ENCODE data around the gene ZCCHC4. TPM values are rescaled to one million over a fixed set of nuclear protein-coding genes. Genes with fewer than 3 reads are reported as not detected.
"Not testable (repeated sequence)": the region's sequence is repeated elsewhere in the genome, so short reads cannot be mapped to it uniquely, and the experiment has no call there.

ZCCHC4 gene
- total RNA-seq, 4 donors from 2014 or later = 5.6 to 33.3 (median 11.1) TPM

GRCh38 chr4:25367004-25367621 is 54.5 kb downstream of the ZCCHC4 start:
- no peaks in the 10 kb centered on the region for H3K4me1 ChIP-seq
- DNase-seq = no peak
- intact Hi-C loops (cut with DNase I; ENCODE audit: low total_unique reads) = no loop called here
- no peak overlapping the region for H3K4me3 ChIP-seq
- TF ChIP-seq POLR2A (IDR thresholded peaks at IDR 0.05) (no peak), CTCF (IDR thresholded peaks at IDR 0.05) (peak; percentile 31 to 47 (median 42))
- no peaks in the 10 kb centered on the region for H3K27me3 ChIP-seq
- no peaks in the 10 kb centered on the region for H3K9me3 ChIP-seq
- no peaks in the 10 kb centered on the region for H3K36me3 ChIP-seq
- H3K27ac ChIP-seq = no peak overlapping the region

GRCh38 chr4:25367877-25368276 is 55.3 kb downstream of the ZCCHC4 start:
- TF ChIP-seq POLR2A (IDR thresholded peaks at IDR 0.05) = no peak
- no peak for TF ChIP-seq CTCF (IDR thresholded peaks at IDR 0.05)
- no peaks in the 10 kb centered on the region for H3K36me3 ChIP-seq
- intact Hi-C loops (cut with DNase I; ENCODE audit: low total_unique reads) = no loop called here

GRCh38 chr4:25368315-25368714 is 55.7 kb downstream of the ZCCHC4 start:
- intact Hi-C loops (cut with DNase I; ENCODE audit: low total_unique reads) = no loop called here
- no peak for TF ChIP-seq POLR2A (IDR thresholded peaks at IDR 0.05)
- Histone ChIP-seq H3K9me3 (no peaks in the 10 kb centered on the region), H3K36me3 (no peaks in the 10 kb centered on the region), H3K27me3 (no peaks in the 10 kb centered on the region), H3K4me3 (no peak overlapping the region), H3K4me1 (no peaks in the 10 kb centered on the region), H3K27ac (no peak overlapping the region)
- no peak for DNase-seq

More at GRCh38 chr4:25367877-25368276, 55.3 kb downstream of the ZCCHC4 start:
- H3K9me3 ChIP-seq = no peaks in the 10 kb centered on the region
- no peak for DNase-seq
- H3K4me3 ChIP-seq = no peak overlapping the region
- no peaks in the 10 kb centered on the region for H3K27me3 ChIP-seq
- no peak overlapping the region for H3K27ac ChIP-seq
- H3K4me1 ChIP-seq = no peaks in the 10 kb centered on the region

- Histone ChIP-seq H3K4me1 (no peaks in the 10 kb centered on the region), H3K27ac (no peak overlapping the region), H3K4me3 (no peak overlapping the region), H3K36me3 (no peaks in the 10 kb centered on the region), H3K27me3 (no peaks in the 10 kb centered on the region), H3K9me3 (no peaks in the 10 kb centered on the region)
- no peak for DNase-seq
- no peak for TF ChIP-seq CTCF (IDR thresholded peaks at IDR 0.05)
- no peak for TF ChIP-seq POLR2A (IDR thresholded peaks at IDR 0.05)
- intact Hi-C loops (cut with DNase I; ENCODE audit: low total_unique reads) = no loop called here
Observed at GRCh38 chr4:25370242-25370641, 57.7 kb downstream of the ZCCHC4 start.

- intact Hi-C loops (cut with DNase I; ENCODE audit: low total_unique reads); DNase-seq: not testable (repeated sequence)
Observed at GRCh38 chr4:25372549-25372948, 60.0 kb downstream of the ZCCHC4 start.

GRCh38 chr4:25376754-25377571 is 64.4 kb downstream of the ZCCHC4 start, which contains the start of gene ANAPC4:
Gene ANAPC4 (plus strand): TSS chr4:25377263. CDS start chr4:25377428, 165 bp downstream.
- Histone ChIP-seq H3K4me3 (peak within 1 kb of the TSS; percentile 62 to 79), H3K4me1 (no peaks in the 10 kb centered on the region), H3K27ac (peak within 1 kb of the TSS; percentile 77 to 86), H3K36me3 (no peaks in the 10 kb centered on the region), H3K9me3 (no peaks in the 10 kb centered on the region), H3K27me3 (no peaks in the 10 kb centered on the region)
- TF ChIP-seq POLR2A (IDR thresholded peaks at IDR 0.05) = peak in 1 of 2 donors; percentile 62
- peak in 2 of 4 experiments; percentile 20 to 23 for TF ChIP-seq CTCF (IDR thresholded peaks at IDR 0.05)
- intact Hi-C loops (cut with DNase I; ENCODE audit: low total_unique reads) = no loop called here
- DNase-seq = peak; percentile 94 to 96

More at GRCh38 chr4:25372549-25372948, 60.0 kb downstream of the ZCCHC4 start:
- H3K9me3 ChIP-seq, H3K4me3 ChIP-seq, H3K27me3 ChIP-seq, H3K27ac ChIP-seq, H3K4me1 ChIP-seq, H3K36me3 ChIP-seq: not testable (repeated sequence)
